GM19463 (cell line): ENCODE results near the gene WNT8A.
"Not testable (repeated sequence)": the region's sequence is repeated elsewhere in the genome, so short reads cannot be mapped to it uniquely, and the experiment has no call there.

Source experiments
- ATAC-seq: cut with Tn5 transposase; IDR thresholded peaks from one replicate; pipeline ENCODE4 v1.9.1; 2021; ENCODE audit warnings: mild to moderate bottlenecking, moderate library complexity; ENCODE audit not compliant: unreplicated experiment

WNT8A gene

GRCh38 chr5:138083702-138084101 lies at the start of gene WNT8A:
Gene WNT8A, plus strand, starts transcription at chr5:138084033. Its CDS starts 95 bp downstream, at chr5:138084128.
- no peak for ATAC-seq

- peak; percentile 34 for ATAC-seq
Observed at GRCh38 chr5:138035605-138036537, 48.0 kb upstream of the WNT8A start.

- no peak for ATAC-seq
Observed at GRCh38 chr5:138037271-138037670, 46.6 kb upstream of the WNT8A start.

GRCh38 chr5:138037907-138038633 lies 45.8 kb upstream of the WNT8A start:
- no peak for ATAC-seq

GRCh38 chr5:138038826-138039225 lies 45.0 kb upstream of the WNT8A start:
- ATAC-seq = no peak

GRCh38 chr5:138045283-138045682 lies 38.5 kb upstream of the WNT8A start:
- not testable (repeated sequence) for ATAC-seq

GRCh38 chr5:138051441-138052296 lies 32.2 kb upstream of the WNT8A start:
- no peak for ATAC-seq

- not testable (repeated sequence) for ATAC-seq
Observed at GRCh38 chr5:138052718-138053117, 31.1 kb upstream of the WNT8A start.

- no peak for ATAC-seq
Observed at GRCh38 chr5:138053554-138053953, 30.3 kb upstream of the WNT8A start.

GRCh38 chr5:138054206-138054605 lies 29.6 kb upstream of the WNT8A start:
- no peak for ATAC-seq

- no peak for ATAC-seq
Observed at GRCh38 chr5:138054847-138055558, 28.8 kb upstream of the WNT8A start.

GRCh38 chr5:138064526-138064925 lies 19.3 kb upstream of the WNT8A start:
- ATAC-seq = no peak

- no peak for ATAC-seq
Observed at GRCh38 chr5:138065102-138065501, 18.7 kb upstream of the WNT8A start.

GRCh38 chr5:138067945-138068344 lies 15.9 kb upstream of the WNT8A start:
- ATAC-seq = no peak

- ATAC-seq = peak; percentile 60
Observed at GRCh38 chr5:138068742-138069600, 14.9 kb upstream of the WNT8A start.

- not testable (repeated sequence) for ATAC-seq
Observed at GRCh38 chr5:138070026-138070425, 13.8 kb upstream of the WNT8A start.

GRCh38 chr5:138077064-138077696 lies 6.7 kb upstream of the WNT8A start:
- no peak for ATAC-seq

GRCh38 chr5:138078006-138078643 lies 5.7 kb upstream of the WNT8A start:
- no peak for ATAC-seq
